Activated T-helper 2 cell treated with anti-CD3 and anti-CD28 coated beads, Interferon-gamma antibody, Interleukin-2, Interleukin-4, amounts not matched to agents 10 μg/mL and 5 μg/mL and 100 μg/mL, durations not matched to agents 14 hours and 24 hours and 36 hours (primary cell): ENCODE data around the gene CCNK. TPM values are rescaled to one million over a fixed set of nuclear protein-coding genes. Genes with fewer than 3 reads are reported as not detected.

ENCODE experiments used
- DNase-seq: peaks from one replicate; pipeline ENCODE4 v3.0.0; 2021; ENCODE audit warnings: low spot score
- H3K27ac Mint-ChIP-seq: one replicate; pipeline ENCODE4 v1.8.0; 2021; ENCODE audit warnings: mixed read lengths
- H3K27me3 Mint-ChIP-seq: one replicate; pipeline ENCODE4 v1.8.0; 2021; ENCODE audit warnings: low read depth, mixed read lengths
- H3K36me3 Mint-ChIP-seq: one replicate; pipeline ENCODE4 v1.8.0; 2021; ENCODE audit warnings: low read depth, mixed read lengths
- H3K4me1 Mint-ChIP-seq: one replicate; pipeline ENCODE4 v1.8.0; 2021; ENCODE audit warnings: low read depth, mixed read lengths
- H3K4me3 Mint-ChIP-seq: one replicate; pipeline ENCODE4 v1.8.0; 2021; ENCODE audit warnings: low read depth, mild to moderate bottlenecking, moderate library complexity, mixed read lengths
- H3K9me3 Mint-ChIP-seq: one replicate; pipeline ENCODE4 v1.8.0; 2021; ENCODE audit warnings: mixed read lengths
- intact Hi-C: fragments of 100-400 bp; cut with micrococcal nuclease; formaldehyde crosslinking; loops from one replicate; pipeline ENCODE4 v1.15.1; 2023
- total RNA-seq: library from RNA; stranded (reverse); gene quantifications from 2 replicates; pipeline ENCODE4 v1.2.3, GENCODE V29; 2022

The CCNK gene
- total RNA-seq, 1 donor from 2014 or later: 77.8 TPM

DNA sequence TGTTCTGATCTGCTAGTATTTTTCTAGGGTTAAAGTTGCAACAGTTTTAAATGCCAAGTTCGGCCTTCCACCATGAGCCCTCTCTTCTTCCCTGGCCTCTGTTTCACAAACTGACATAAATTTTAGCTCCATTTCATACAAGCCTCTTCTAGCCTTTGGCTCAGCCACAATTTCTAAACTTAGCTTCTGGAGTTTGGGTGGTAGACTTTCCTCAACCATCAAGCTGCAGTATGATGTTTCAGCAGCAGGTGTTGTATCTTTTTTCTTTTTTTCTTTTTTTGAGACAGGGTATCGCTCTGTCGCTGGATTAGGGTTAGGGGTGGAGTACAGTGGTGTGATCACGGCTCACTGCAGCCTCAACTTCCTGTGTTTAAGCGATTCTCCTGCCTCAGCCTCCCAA, 30.0 kb upstream of the CCNK start:
- Mint-ChIP-seq H3K36me3 (peaks cover 44% of the 10 kb centered on the region), H3K27ac (no peak overlapping the region), H3K4me3 (no peak overlapping the region), H3K4me1 (peaks cover 10% of the 10 kb centered on the region), H3K9me3 (no peaks in the 10 kb centered on the region), H3K27me3 (no peaks in the 10 kb centered on the region)
- intact Hi-C loops: no loop called here
- no peak for DNase-seq

DNA sequence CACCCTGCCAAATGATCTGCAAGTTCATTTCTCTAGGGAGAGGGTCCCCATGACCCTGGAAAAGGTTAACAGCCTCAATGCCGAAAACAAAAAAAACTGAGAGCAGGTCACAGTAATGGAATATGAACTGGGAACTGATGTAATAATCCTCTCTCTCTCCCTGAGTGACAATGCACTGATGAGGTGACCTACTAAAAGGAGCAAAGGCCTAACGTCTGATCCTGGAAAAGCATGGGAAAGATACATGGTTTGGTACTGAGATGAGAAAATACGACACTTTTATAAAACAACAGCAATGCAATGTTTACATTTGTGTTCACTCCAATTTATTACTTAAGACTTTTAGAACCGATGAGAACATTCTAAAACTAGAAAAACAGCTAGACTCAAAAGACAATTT, 28.2 kb upstream of the CCNK start:
- Mint-ChIP-seq H3K27ac (no peak overlapping the region), H3K9me3 (no peaks in the 10 kb centered on the region), H3K4me1 (peaks cover 7% of the 10 kb centered on the region), H3K36me3 (peaks cover 43% of the 10 kb centered on the region), H3K4me3 (no peak overlapping the region), H3K27me3 (no peaks in the 10 kb centered on the region)
- no peak for DNase-seq
- intact Hi-C loops: no loop called here

DNA sequence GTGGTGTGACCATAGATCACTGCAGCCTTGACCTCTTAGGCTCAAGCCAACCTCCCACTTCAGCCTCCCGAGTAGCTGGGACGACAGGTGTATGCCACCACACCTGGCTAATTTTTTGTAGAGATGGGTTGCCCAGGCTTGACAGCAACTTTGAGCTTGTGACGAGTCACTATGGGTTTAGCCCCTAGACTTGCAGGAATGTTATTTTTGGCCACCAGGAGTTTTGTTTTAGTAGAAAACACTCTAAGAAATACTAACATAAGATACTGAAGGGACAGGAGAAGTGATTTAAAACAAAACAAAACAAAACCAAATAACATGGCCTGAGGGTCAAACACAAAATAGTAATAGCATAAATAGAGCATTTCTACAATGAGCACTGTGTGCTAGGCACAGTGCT, 27.0 kb upstream of the CCNK start:
- Mint-ChIP-seq H3K9me3 (no peaks in the 10 kb centered on the region), H3K27me3 (no peaks in the 10 kb centered on the region), H3K4me3 (no peak overlapping the region), H3K27ac (no peak overlapping the region), H3K4me1 (no peaks in the 10 kb centered on the region), H3K36me3 (peaks cover 43% of the 10 kb centered on the region)
- no peak for DNase-seq
- intact Hi-C loops: no loop called here

DNA sequence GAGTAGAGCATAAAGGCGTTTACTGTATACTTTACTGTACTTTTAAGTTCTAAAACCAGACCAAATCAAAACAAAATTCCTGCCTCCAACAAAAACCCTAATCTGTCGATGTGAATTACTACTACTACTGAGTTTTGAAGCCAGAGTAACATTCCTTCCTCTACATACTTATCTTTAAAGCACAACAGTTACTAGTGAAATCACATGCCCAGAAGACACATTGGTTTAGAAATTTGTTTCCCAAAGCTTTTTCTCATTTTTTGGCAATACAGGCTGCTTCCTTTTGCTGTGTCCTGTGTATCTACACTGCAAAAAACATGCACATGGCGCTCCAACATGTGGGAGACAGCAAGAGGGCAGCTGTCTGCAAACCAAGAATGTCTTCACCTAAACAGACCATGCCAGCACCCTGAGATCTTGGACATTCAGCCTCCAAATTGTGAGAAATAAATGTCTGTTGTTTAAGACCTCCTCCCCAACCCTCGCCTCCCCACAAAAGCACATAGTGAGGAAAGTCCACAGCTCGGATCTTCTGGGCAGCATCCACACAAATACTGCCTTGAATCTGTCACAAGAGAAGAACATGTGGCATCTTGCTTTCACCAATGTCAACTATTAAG, 21.6 kb upstream of the CCNK start:
- Mint-ChIP-seq H3K27me3 (no peaks in the 10 kb centered on the region), H3K27ac (no peak overlapping the region), H3K9me3 (no peaks in the 10 kb centered on the region), H3K36me3 (peaks cover 62% of the 10 kb centered on the region), H3K4me1 (peaks cover 5% of the 10 kb centered on the region), H3K4me3 (no peak overlapping the region)
- DNase-seq: no peak
- intact Hi-C loops: no loop called here

DNA sequence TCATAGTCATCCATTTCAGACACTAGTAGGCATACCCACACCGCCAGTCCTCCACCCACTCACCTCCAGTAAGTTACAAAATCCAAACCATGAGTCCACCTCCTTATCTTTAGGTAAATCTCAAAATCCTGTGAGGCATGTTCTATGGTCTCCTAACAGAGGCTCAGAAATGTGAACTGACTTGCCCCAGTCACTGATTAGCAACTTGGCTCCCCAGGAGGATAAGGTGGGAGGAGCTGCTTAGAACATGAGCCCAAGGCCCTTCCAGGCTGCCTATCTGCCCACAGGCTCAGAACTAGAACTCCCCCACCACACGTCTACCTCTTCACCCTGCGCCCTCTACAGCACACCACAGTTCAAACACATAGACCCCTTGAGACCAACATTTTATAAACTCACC, 20.4 kb upstream of the CCNK start:
- no peak for DNase-seq
- Mint-ChIP-seq H3K36me3 (peaks cover 59% of the 10 kb centered on the region), H3K27ac (peak overlapping the region; percentile 0), H3K9me3 (no peaks in the 10 kb centered on the region), H3K4me1 (peaks cover 5% of the 10 kb centered on the region), H3K4me3 (no peak overlapping the region), H3K27me3 (no peaks in the 10 kb centered on the region)
- intact Hi-C loops: no loop called here

DNA sequence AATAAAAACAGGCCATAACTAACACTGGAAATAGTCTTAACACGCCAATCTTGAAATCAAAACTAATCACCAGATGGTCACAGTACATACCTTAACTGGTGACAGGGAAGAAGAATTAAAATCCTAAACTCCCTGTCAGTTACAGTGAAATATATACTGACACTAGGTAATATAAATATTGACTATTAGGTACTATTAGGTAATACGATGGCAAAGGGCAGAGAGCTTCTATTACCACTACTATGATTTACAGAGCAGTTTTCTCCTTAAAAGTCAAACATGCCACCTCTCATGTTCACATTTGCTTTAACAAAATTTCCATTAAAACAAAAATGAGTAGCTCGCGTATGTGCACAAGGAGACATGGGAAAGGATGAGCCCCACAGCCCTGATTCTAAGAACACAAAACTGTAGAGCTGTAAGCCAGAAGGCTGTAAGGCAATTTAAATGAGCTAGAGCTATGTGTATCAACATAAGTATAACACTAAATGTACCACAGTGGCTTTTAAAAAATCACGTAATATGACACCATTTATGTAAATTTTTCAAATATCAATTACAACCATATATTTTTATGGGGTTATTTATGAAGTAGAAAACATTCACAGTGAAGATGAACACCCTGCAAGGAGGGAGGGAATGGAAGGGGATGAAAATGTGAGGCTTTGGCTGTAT, 19.7 kb upstream of the CCNK start:
- no peaks in the 10 kb centered on the region for H3K27me3 Mint-ChIP-seq
- intact Hi-C loops: no loop called here
- peaks cover 58% of the 10 kb centered on the region for H3K36me3 Mint-ChIP-seq
- H3K4me1 Mint-ChIP-seq: peaks cover 5% of the 10 kb centered on the region
- no peaks in the 10 kb centered on the region for H3K9me3 Mint-ChIP-seq
- no peak overlapping the region for H3K4me3 Mint-ChIP-seq
- DNase-seq: no peak
- H3K27ac Mint-ChIP-seq: no peak overlapping the region

DNA sequence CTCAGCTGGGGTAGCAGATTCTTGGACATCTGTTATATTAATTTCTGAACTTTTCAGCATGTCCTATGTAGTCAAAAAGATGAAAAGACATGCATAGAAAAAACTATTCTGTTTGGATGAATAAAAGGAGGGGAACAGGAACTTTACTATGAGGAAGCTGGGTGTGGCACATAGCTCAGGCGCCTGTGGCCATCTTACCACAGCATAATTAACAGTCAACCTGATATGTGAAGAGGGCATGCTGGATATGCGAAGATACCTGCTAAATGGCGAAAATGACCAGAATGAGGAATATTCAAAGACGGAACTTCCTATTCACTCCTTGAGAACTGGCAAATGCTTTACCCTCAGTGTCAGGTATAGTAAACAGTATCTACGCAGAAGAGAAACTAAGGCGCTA, 19.0 kb upstream of the CCNK start:
- Mint-ChIP-seq H3K27me3 (no peaks in the 10 kb centered on the region), H3K36me3 (peaks cover 52% of the 10 kb centered on the region), H3K27ac (no peak overlapping the region), H3K9me3 (no peaks in the 10 kb centered on the region), H3K4me3 (no peak overlapping the region), H3K4me1 (peaks cover 5% of the 10 kb centered on the region)
- no peak for DNase-seq
- intact Hi-C loops: no loop called here

DNA sequence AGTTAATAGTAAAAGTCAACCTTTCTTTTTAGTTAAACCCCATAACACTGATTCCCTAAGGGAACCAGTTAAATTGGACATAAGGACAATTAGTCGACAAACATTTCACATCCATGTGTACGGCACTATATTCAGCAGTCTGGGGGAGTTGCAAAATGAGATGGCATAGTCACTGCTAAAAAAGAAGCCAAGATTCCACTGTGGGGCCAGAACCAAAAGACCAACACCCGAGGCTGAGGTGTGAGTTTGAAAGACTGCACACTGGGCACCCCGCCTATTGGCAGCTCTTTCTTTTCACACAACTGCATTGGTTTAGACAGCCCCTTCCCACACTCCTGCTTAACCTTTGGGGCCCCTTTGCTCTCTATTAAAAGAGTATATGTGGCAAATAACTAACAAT, 17.2 kb upstream of the CCNK start:
- peaks cover 46% of the 10 kb centered on the region for H3K36me3 Mint-ChIP-seq
- intact Hi-C loops: no loop called here
- H3K27me3 Mint-ChIP-seq: no peaks in the 10 kb centered on the region
- DNase-seq: no peak
- H3K9me3 Mint-ChIP-seq: no peaks in the 10 kb centered on the region
- H3K27ac Mint-ChIP-seq: no peak overlapping the region
- no peak overlapping the region for H3K4me3 Mint-ChIP-seq
- H3K4me1 Mint-ChIP-seq: peaks cover 14% of the 10 kb centered on the region

DNA sequence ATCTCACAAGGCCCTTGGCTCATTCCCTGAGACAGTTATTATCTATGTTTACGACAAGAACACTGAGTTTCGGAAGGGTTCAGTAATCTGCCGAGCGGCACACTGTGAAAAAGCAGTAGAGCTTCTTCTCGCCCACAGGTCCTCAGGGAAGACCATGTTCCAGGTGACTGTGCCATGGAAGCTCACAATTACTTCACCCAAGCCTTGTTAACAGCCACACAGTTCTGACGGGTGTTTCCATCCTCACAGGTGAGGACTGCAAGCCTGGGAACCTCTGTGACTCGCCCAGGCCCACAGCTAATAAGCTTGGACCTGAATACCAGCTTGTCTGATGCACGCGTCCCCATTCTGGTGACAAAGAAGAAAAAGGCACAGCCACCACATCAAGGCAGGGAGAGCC, 15.9 kb upstream of the CCNK start:
- Mint-ChIP-seq H3K27ac (no peak overlapping the region), H3K4me3 (no peak overlapping the region), H3K4me1 (peaks cover 14% of the 10 kb centered on the region), H3K27me3 (no peaks in the 10 kb centered on the region), H3K36me3 (peaks cover 34% of the 10 kb centered on the region), H3K9me3 (no peaks in the 10 kb centered on the region)
- intact Hi-C loops: no loop called here
- DNase-seq: no peak

DNA sequence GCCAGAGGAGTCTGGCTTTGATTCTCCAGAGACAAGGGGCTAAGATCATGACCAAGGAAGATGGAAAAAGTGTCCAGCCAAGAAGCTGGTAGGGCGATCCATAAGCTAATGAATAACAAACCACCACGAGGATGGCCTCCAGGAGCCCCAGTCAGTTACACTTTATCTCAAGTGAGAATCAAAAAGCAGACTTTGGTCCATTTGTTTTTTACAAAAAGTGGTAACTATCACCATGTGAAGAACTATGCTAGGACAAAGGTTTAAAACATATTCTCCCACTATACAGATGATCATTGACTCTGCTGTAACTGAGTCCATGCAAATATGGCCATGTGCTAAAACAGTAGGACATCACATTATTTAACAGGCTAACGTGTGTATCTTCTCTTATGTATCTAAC, 14.5 kb upstream of the CCNK start:
- no peaks in the 10 kb centered on the region for H3K9me3 Mint-ChIP-seq
- H3K36me3 Mint-ChIP-seq: peaks cover 26% of the 10 kb centered on the region
- no peak for DNase-seq
- H3K27ac Mint-ChIP-seq: no peak overlapping the region
- no peak overlapping the region for H3K4me3 Mint-ChIP-seq
- H3K27me3 Mint-ChIP-seq: no peaks in the 10 kb centered on the region
- intact Hi-C loops: no loop called here
- peaks cover 14% of the 10 kb centered on the region for H3K4me1 Mint-ChIP-seq

DNA sequence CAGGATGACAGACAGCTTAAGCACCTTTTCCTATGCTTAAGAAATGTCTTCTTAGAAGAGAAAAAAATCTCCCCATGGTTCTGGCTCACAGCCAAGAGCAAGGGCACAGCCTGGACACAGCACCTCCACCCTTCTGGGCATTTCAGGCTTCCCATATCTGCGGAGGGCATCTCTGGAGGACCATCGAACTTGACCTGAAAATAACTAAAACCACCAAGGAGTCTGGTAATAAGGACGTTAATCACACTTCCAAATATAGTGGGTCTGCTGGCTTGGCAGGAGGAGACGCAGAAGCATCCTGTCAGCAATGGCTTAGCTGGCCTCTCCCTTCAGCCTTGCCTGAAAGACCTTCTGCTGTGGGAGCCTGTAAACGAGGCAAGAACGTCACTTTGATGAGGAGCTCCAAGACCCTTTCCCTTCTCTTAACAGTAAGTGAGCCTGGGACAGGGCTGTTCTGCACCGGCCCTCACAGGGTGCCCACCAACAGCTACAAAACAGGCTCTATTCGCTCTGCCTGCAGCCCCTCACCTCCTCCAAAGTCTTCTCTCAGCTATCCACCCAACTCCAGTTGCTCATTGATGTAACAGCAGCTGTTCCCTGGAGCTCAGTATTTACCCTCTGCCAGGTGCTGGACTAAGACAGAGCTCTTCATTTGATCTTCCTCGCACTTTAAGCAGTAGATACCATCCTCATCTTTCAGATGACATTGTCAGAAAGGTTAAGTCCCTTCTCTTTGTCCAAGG, 13.7 kb upstream of the CCNK start:
- H3K27ac Mint-ChIP-seq: no peak overlapping the region
- H3K4me1 Mint-ChIP-seq: peaks cover 10% of the 10 kb centered on the region
- no peaks in the 10 kb centered on the region for H3K9me3 Mint-ChIP-seq
- no peak overlapping the region for H3K4me3 Mint-ChIP-seq
- no peak for DNase-seq
- H3K27me3 Mint-ChIP-seq: no peaks in the 10 kb centered on the region
- intact Hi-C loops: no loop called here
- H3K36me3 Mint-ChIP-seq: peaks cover 19% of the 10 kb centered on the region

DNA sequence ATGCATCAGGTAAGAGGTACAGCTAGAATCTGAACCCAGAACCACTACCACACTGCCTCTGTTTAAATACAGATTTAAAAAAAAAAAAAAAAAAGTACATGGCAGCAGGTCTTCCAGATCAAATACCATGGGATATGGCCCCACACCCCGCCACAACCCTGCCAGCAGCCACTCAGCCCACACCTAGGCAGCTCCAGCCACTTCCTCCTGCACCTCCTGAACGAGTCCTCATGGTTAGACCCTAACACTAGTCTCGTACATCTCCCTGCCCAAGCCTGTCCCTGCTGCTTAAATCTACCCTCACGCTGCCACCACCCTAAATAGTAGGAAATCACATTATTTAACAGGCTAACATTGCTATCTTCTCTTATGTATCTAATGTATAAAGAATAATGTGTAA, 13.1 kb upstream of the CCNK start:
- H3K27me3 Mint-ChIP-seq: no peaks in the 10 kb centered on the region
- no peaks in the 10 kb centered on the region for H3K9me3 Mint-ChIP-seq
- H3K36me3 Mint-ChIP-seq: peaks cover 13% of the 10 kb centered on the region
- peaks cover 9% of the 10 kb centered on the region for H3K4me1 Mint-ChIP-seq
- no peak overlapping the region for H3K27ac Mint-ChIP-seq
- DNase-seq: no peak
- intact Hi-C loops: no loop called here
- no peak overlapping the region for H3K4me3 Mint-ChIP-seq

DNA sequence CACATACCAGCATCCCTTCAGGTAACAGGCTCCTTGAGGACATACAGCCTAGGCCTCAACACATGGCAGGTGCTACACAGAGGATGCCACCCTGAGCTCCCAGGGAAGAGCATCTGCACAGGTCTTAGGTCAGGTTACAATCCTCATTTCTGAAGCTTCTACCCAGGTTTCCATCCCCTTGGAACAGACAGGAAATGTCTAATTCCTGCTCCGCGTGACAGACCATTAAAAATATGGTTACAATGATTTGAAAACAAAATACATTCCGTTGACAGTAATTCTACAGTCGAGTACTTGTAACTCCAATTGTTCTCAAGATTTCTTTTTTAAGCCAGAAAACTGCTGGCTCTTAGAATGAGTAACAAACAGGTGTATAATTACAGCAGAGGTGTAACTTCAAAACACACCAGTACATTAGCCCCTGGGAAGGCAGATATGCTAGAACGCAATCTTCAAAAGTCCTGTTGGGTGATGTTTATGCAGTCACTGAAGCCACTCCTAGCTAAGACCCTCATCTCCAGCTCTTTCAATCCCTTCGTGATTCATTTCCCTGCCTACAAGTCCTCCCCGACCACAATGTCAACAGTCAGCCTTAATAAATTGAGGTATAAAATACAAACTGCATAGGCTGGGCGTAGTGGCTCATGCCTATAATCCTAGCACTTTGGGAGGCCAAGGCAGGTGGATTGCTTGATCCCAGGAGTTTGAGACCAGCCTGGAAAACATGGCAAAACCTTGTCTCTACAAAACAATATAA, 12.2 kb upstream of the CCNK start:
- intact Hi-C loops: no loop called here
- H3K9me3 Mint-ChIP-seq: no peaks in the 10 kb centered on the region
- H3K4me1 Mint-ChIP-seq: peaks cover 9% of the 10 kb centered on the region
- no peak overlapping the region for H3K4me3 Mint-ChIP-seq
- no peak for DNase-seq
- no peak overlapping the region for H3K27ac Mint-ChIP-seq
- H3K36me3 Mint-ChIP-seq: peaks cover 4% of the 10 kb centered on the region
- H3K27me3 Mint-ChIP-seq: no peaks in the 10 kb centered on the region
